Epithelial cell of esophagus (primary cell): ENCODE data around the gene SAT1.

ENCODE experiments used
- DNase-seq: peaks from one replicate; pipeline ENCODE4 v3.0.0; 2010; ENCODE audit warnings: low read depth
- H3K4me3 ChIP-seq: 2 replicates; pipeline ENCODE4 v1.5.1; 2011; ENCODE audit warnings: mild to moderate bottlenecking, low read length, control low read depth
- TF ChIP-seq, protein P1 (sequence below): IDR thresholded peaks from 2 replicates; pipeline ENCODE4 v1.5.1; 2011; ENCODE audit warnings: low read depth, mild to moderate bottlenecking, low read length, control low read depth, inconsistent platforms; ENCODE audit not compliant: insufficient read depth; ENCODE audit errors: missing control alignments

SAT1 gene

DNA sequence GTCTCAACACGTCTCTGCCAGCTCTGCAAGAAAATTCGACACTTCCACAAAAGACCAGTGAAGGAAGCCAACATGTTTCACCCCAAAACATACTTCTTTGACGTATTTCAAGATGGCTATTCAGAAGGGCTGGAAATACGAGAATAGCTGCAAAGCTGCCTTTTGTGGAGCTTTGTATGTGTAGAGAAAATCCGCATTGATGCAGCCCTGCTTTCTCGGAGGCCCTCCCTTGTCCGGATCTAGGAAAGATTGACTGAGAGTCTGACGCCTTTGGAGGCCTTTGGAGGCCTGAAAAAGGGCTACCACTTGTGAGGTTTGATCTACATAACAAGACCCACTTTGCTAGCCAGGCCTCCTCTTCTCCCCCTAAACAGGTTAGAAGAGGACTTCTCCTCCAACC, 12.2 kb downstream of the SAT1 start:
- TF ChIP-seq, protein P1, sequence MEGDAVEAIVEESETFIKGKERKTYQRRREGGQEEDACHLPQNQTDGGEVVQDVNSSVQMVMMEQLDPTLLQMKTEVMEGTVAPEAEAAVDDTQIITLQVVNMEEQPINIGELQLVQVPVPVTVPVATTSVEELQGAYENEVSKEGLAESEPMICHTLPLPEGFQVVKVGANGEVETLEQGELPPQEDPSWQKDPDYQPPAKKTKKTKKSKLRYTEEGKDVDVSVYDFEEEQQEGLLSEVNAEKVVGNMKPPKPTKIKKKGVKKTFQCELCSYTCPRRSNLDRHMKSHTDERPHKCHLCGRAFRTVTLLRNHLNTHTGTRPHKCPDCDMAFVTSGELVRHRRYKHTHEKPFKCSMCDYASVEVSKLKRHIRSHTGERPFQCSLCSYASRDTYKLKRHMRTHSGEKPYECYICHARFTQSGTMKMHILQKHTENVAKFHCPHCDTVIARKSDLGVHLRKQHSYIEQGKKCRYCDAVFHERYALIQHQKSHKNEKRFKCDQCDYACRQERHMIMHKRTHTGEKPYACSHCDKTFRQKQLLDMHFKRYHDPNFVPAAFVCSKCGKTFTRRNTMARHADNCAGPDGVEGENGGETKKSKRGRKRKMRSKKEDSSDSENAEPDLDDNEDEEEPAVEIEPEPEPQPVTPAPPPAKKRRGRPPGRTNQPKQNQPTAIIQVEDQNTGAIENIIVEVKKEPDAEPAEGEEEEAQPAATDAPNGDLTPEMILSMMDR = no peak
- DNase-seq = no peak
- no peak overlapping the region for H3K4me3 ChIP-seq

DNA sequence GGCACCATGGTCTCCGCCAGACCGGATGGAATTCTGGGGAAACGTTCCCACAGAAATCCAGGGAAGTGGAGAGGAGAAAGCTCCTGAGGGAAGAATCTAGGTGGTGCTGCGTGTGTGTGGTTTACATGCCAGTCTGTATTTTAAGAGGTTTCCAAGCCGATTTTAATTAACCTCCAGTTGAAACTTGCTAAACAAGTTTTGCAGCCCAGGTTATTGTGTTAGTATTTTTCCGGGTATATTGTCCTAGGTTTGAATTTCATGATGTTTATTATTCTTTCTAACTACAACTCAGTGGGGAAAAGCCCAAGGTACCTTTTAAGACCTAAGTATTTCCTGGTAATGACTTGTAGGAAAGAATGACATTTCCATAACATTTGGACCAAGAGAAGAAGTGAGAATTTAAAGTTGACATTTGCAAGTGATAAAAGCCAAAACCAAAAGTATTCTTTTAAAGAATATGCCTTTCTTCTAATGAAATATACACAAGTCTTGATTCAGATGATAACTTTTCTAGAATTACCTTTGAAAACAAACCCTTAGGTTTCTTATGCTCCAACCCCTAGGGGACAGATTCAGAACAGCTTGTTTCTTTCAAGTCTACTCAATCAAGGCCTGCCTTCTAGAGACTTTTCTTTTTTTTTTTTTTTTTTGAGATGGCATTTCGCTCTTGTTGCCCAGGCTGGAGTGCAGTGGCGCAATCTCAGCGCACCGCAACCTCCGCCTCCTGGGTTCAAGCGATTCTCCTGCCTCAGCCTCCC, 14.6 kb downstream of the SAT1 start:
- DNase-seq = peak; percentile 79
- TF ChIP-seq, protein P1 = peak; percentile 12
- H3K4me3 ChIP-seq = no peak overlapping the region

DNA sequence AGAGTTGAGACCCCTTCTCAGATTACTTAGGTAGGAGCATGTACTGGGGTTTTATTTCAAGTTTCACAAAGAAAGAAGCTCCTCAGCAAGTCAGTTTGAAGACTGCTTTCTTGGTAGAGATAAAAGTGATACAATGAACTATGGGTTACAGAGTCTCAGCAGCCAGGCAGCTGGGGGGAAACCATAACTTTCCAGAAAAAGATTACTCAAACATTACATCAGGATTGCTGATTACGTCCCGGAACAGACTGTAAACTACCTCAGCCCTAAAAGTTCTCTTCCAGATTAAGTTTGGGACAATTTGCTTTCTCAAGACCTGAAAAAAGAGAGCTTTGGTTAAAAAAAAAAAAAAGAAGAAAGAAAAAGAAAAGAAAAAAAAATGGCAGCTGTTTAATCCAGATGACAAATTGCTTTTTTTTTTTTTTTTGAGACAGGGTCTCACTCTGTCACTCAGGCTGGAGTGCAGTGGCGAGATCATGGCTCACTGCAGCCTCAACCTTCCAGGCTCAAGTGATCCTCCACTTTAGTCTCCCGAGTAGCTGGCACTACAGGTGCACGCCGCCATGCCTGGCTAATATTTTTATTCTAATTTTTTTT, 16.6 kb downstream of the SAT1 start:
- DNase-seq = no peak
- TF ChIP-seq, protein P1 = no peak
- no peak overlapping the region for H3K4me3 ChIP-seq

DNA sequence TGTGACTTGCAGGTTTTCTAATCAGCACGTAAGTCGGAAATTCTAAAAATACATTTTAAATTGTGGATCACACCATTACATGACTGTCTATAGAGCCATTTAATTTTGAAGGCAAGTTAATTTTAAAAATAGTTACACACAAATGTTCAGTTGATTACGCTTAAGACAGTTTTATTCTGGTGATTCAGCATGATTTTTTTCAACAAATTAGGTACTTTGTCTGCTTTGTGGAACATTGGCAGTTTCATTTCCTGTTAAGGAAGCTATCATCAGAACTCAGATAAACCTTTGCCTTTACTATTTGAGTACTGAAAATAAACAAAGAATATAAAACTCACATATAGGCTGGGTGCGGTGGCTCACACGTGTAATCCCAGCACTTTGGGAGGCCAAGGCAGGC, 19.5 kb downstream of the SAT1 start:
- no peak for DNase-seq
- TF ChIP-seq, protein P1 = no peak

DNA sequence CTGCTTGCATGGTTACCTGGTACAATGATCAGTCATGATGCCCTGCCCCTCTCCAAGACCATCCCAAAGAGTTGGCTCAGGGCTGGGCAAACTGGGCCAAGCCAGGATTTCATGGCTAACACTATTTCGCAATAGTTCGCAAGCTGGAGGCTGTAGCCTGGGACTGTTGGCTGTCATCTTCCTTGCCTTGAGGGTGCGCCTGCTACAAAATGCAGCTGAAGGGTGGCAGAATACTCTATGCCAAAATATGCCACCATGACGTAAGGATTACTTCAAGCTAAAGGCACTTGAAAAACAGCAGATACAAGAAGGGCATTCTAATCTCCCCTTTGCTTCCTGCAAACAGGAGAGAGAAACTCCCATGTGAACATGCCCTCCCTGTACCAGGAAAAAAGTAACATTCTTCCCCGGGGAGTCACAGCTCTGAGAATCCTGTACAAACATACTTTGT, 21.0 kb downstream of the SAT1 start:
- TF ChIP-seq, protein P1 = no peak
- H3K4me3 ChIP-seq = no peak overlapping the region
- peak; percentile 93 for DNase-seq

More for the DNA sequence above, 19.5 kb downstream of the SAT1 start:
- no peak overlapping the region for H3K4me3 ChIP-seq

DNA sequence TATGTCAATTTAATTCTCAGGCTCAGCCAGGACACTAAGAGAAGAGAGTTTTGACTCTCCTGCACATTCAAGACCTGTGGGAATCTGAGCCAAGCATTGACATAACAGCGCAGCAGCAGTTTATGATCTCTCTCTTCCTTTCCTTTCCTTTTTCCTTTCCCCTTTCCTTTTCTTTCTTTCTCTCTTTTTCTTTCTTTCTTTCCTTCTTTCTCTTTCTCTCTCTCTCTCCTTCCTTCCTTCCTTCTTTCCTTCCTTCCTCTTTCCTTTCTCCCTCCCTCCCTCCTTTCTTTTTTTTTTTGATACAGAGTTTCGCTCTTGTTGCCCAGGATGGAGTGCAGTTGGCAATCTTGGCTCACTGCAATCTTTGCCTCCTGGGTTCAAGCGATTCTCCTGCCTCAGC, 21.6 kb downstream of the SAT1 start:
- TF ChIP-seq, protein P1 = no peak
- no peak overlapping the region for H3K4me3 ChIP-seq
- peak; percentile 38 for DNase-seq
